PC-3 (cell line): ENCODE data around the gene FOSL1. TPM values are rescaled to one million over a fixed set of nuclear protein-coding genes. Genes with fewer than 3 reads are reported as not detected.

Experiments
- ATAC-seq: fragments of 200-7000 bp; cut with Tn5 transposase; 2 replicates; pipeline ENCODE4 v1.9.1; 2020; ENCODE audit warnings: mild to moderate bottlenecking, moderate library complexity
- BruUV-seq: library from RNA; stranded (reverse); fragments of 400-500 nt; replicated peaks from 2 replicates; lab custom pipeline; 2021; lab: Mats Ljungman, UMichigan
- CTCF ChIA-PET: fragments of 300-600 bp; sonication (Branson Sonifier 250); formaldehyde crosslinking; loops from one replicate; lab custom pipeline; 2022; ENCODE audit warnings: antibody characterized with exemption; lab: Charles Lee
- POLR2A ChIA-PET: fragments of 300-600 bp; sonication (Branson Sonifier 250); formaldehyde crosslinking; loops from one replicate; lab custom pipeline; 2022; ENCODE audit warnings: antibody characterized with exemption; ENCODE audit not compliant: unreplicated experiment; lab: Charles Lee
- DNase-seq: peaks from one replicate; pipeline ENCODE4 v3.0.0-alpha.2; 2015
- H2AFZ ChIP-seq: fragments of 300-600 bp; sonication (generic); 2 replicates; pipeline ENCODE4 v1.6.0; 2016; ENCODE audit warnings: antibody characterized with exemption, low read length
- H3F3A ChIP-seq: fragments of 300-600 bp; sonication (generic); one replicate; pipeline ENCODE4 v1.6.0; 2017; ENCODE audit warnings: antibody characterized with exemption, low read length, control low read depth, mild to moderate bottlenecking; ENCODE audit not compliant: unreplicated experiment
- H3K27ac ChIP-seq: fragments of 300-600 bp; sonication (generic); 2 replicates; pipeline ENCODE4 v1.5.1; 2016; ENCODE audit warnings: mild to moderate bottlenecking, low read length
- H3K27me3 ChIP-seq: fragments of 300-600 bp; sonication (generic); 2 replicates; pipeline ENCODE4 v1.6.1; 2016; ENCODE audit warnings: low read length, mixed read lengths
- H3K36me3 ChIP-seq: fragments of 300-600 bp; sonication (generic); 2 replicates; pipeline ENCODE4 v1.6.1; 2016; ENCODE audit warnings: low read depth, mixed run types, low read length, mixed read lengths
- H3K4me1 ChIP-seq: fragments of 300-600 bp; sonication (generic); 2 replicates; pipeline ENCODE4 v1.5.1; 2016; ENCODE audit warnings: low read length; ENCODE audit not compliant: insufficient read depth
- H3K4me2 ChIP-seq: fragments of 300-600 bp; sonication (generic); 2 replicates; pipeline ENCODE4 v1.6.0; 2016; ENCODE audit warnings: low read length
- H3K4me3 ChIP-seq: fragments of 300-600 bp; sonication (generic); 2 replicates; pipeline ENCODE4 v1.5.1; 2016; ENCODE audit warnings: mild to moderate bottlenecking, low read length, mixed read lengths
- H3K79me2 ChIP-seq: fragments of 300-600 bp; sonication (generic); 2 replicates; pipeline ENCODE4 v1.6.1; 2017; ENCODE audit warnings: low read length, mixed read lengths
- H3K9ac ChIP-seq: fragments of 300-600 bp; sonication (generic); 2 replicates; pipeline ENCODE4 v1.6.0; 2016; ENCODE audit warnings: mild to moderate bottlenecking, low read length
- H3K9me2 ChIP-seq: fragments of 300-600 bp; sonication (generic); replicated peaks from 2 replicates; pipeline ENCODE4 v1.6.1; 2016; ENCODE audit warnings: mixed run types, low read length, mixed read lengths
- H3K9me3 ChIP-seq: fragments of 300-600 bp; sonication (generic); 2 replicates; pipeline ENCODE4 v1.6.1; 2016; ENCODE audit warnings: low read length, mixed read lengths
- H4K20me1 ChIP-seq: fragments of 300-600 bp; sonication (generic); 2 replicates; pipeline ENCODE4 v1.6.1; 2016; ENCODE audit warnings: low read length, mixed read lengths
- CTCF ChIP-seq: fragments of 300-600 bp; sonication (generic); conservative IDR thresholded peaks from 2 replicates; pipeline ENCODE4 v1.5.1; 2017; ENCODE audit warnings: antibody characterized with exemption, low read depth, mild to moderate bottlenecking, low read length
- EZH2 ChIP-seq: fragments of 300-600 bp; sonication (generic); IDR thresholded peaks from one replicate; pipeline ENCODE4 v1.6.1; 2017; ENCODE audit warnings: antibody characterized with exemption, mild to moderate bottlenecking, low read length; ENCODE audit not compliant: unreplicated experiment
- EZH2phosphoT487 ChIP-seq: fragments of 300-600 bp; sonication (generic); IDR thresholded peaks from 2 replicates; pipeline ENCODE4 v1.6.1; 2018; ENCODE audit warnings: mild to moderate bottlenecking, antibody characterized with exemption, low read length, borderline replicate concordance
- intact Hi-C: fragments of 100-400 bp; cut with micrococcal nuclease; formaldehyde crosslinking; loops from 2 replicates; pipeline ENCODE4 v1.9.0; 2023
- total RNA-seq: library from RNA; depleted of rRNA; stranded (reverse); fragments of >200 nt; gene quantifications from 2 replicates; pipeline ENCODE4 v1.2.3, GENCODE V29; 2014

FOSL1 gene
- total RNA-seq, 1 experiment from 2014 or later: 656 TPM

DNA sequence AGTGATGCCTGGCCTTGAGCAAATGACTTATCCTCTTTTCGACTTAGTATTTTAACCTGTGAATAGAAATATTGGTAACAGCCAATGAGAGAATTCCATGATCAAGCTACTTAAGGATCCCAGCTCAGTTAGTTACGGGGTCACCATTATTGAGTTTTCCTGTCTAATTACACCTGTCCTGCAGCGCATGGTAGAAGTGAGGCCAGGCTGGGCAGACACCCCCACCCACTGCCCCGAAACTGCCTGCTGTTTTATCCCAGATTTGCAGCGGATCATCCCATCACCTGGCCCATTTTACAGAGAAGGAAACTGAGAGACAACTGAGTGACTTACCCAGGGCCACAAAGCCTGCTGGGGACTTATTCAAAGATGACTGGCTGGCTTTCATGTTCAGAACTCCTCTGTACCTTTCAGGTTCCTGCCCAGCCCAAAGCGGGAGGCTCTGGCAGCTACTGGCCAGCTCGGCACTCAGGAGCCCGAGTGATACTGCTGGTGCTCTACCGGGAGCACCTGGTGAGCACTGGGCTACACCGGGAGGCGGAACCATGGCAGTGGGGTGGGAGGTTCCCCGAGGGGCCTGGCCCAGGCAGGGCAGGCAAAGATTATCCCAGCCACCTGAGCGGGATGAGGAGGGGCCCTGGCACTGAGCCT is 38.5 kb downstream of the FOSL1 start:
- ChIA-PET POLR2A (interaction anchor here (0.5 kb wide), 1 partner anchor 37 kb away, joined by 12 read pairs; no protein-coding TSS in a partner anchor), CTCF (interaction anchor here (0.6 kb wide), 1 partner anchor 90 kb away, joined by 5 read pairs; no protein-coding TSS in a partner anchor)
- peaks cover 38% of the 10 kb centered on the region for H3K79me2 ChIP-seq
- H3K27me3 ChIP-seq: no peaks in the 10 kb centered on the region
- no peak overlapping the region for H3K27ac ChIP-seq
- no peaks in the 10 kb centered on the region for H3K9me3 ChIP-seq
- TSS peak; percentile 23 for BruUV-seq
- H3K4me1 ChIP-seq: peaks cover 19% of the 10 kb centered on the region
- peak overlapping the region; percentile 79 for H3K4me3 ChIP-seq
- no peak for ATAC-seq
- H3K9ac ChIP-seq: peak overlapping the region; percentile 90
- H2AFZ ChIP-seq: peak overlapping the region; percentile 93; the same call in 1 of the 2 replicates
- no peak for DNase-seq
- TF ChIP-seq EZH2: no peak
- no peak for TF ChIP-seq EZH2phosphoT487
- no peak for TF ChIP-seq CTCF
- H3K9me2 ChIP-seq: no peaks in the 10 kb centered on the region
- H3K4me2 ChIP-seq: peak overlapping the region; percentile 98
- intact Hi-C loops: no loop called here
- H4K20me1 ChIP-seq: peaks cover 9% of the 10 kb centered on the region
- peaks cover 20% of the 10 kb centered on the region; the same call in 1 of the 2 replicates for H3K36me3 ChIP-seq
- peaks cover 11% of the 10 kb centered on the region for H3F3A ChIP-seq

- BruUV-seq: no TSS peak
- Histone ChIP-seq H3K4me2 (peak overlapping the region; percentile 98), H4K20me1 (peaks cover 14% of the 10 kb centered on the region), H3K4me3 (peak overlapping the region; percentile 79), H3K4me1 (peaks cover 24% of the 10 kb centered on the region), H3F3A (peaks cover 11% of the 10 kb centered on the region), H3K9me3 (no peaks in the 10 kb centered on the region), H3K27ac (peak overlapping the region; percentile 74), H3K9me2 (no peaks in the 10 kb centered on the region), H3K36me3 (peaks cover 25% of the 10 kb centered on the region), H3K79me2 (peaks cover 44% of the 10 kb centered on the region), H2AFZ (peak overlapping the region; percentile 93), H3K27me3 (no peaks in the 10 kb centered on the region), H3K9ac (peak overlapping the region; percentile 90)
- TF ChIP-seq CTCF (no peak), EZH2 (no peak), EZH2phosphoT487 (no peak)
- POLR2A ChIA-PET: interaction anchor here (0.5 to 0.6 kb wide), 2 partner anchors 38 to 284 kb away, joined by 3 to 12 read pairs; no protein-coding TSS in a partner anchor
- DNase-seq (peak; percentile 35), ATAC-seq (no peak)
- intact Hi-C loops: no loop called here
- CTCF ChIA-PET: interaction anchor here (0.6 to 2.0 kb wide), 2 partner anchors 81 to 91 kb away, joined by 5 to 6 read pairs; no protein-coding TSS in a partner anchor
Measured at GRCh38 chr11:65861165-65861505, 39.1 kb downstream of the FOSL1 start.
